WI38 (cell line): ENCODE data around the gene CST8.

Source experiments
- H3K4me3 ChIP-seq: 2 replicates; pipeline ENCODE4 v1.5.1; 2011; ENCODE audit warnings: low read depth, mild to moderate bottlenecking, control low read depth, low read length
- TF ChIP-seq, protein P1 (sequence below): IDR thresholded peaks from 2 replicates; pipeline ENCODE4 v1.5.1; 2012; ENCODE audit warnings: low read depth, mild to moderate bottlenecking, control low read depth, low read length

Gene CST8, protein sequence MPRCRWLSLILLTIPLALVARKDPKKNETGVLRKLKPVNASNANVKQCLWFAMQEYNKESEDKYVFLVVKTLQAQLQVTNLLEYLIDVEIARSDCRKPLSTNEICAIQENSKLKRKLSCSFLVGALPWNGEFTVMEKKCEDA

DNA sequence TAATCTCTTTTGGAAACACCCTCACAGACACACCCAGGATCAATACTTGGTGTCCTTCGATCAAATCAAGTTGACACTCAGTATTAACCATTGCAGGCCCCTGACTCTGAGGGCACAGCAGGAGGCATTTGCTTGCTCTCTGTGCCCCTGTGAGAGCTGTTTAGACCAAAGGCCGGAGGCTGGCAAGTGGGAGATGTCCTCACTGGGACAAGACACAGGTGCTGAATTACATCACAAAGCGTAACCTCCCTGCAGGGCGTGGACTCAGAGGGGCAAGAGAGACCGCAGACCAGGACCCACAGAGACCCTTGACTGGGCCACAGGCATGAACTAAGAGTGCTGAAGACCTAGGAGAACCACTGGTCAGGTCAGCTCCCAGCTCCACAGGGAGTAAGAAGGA, at the start of gene CST8:
Gene CST8 (plus strand): TSS at position 301 of the 400 bp plus-strand sequence. CDS start 551 bp downstream, outside the sequence.
- H3K4me3 ChIP-seq, result no peak within 1 kb of the TSS
- TF ChIP-seq, protein P1, sequence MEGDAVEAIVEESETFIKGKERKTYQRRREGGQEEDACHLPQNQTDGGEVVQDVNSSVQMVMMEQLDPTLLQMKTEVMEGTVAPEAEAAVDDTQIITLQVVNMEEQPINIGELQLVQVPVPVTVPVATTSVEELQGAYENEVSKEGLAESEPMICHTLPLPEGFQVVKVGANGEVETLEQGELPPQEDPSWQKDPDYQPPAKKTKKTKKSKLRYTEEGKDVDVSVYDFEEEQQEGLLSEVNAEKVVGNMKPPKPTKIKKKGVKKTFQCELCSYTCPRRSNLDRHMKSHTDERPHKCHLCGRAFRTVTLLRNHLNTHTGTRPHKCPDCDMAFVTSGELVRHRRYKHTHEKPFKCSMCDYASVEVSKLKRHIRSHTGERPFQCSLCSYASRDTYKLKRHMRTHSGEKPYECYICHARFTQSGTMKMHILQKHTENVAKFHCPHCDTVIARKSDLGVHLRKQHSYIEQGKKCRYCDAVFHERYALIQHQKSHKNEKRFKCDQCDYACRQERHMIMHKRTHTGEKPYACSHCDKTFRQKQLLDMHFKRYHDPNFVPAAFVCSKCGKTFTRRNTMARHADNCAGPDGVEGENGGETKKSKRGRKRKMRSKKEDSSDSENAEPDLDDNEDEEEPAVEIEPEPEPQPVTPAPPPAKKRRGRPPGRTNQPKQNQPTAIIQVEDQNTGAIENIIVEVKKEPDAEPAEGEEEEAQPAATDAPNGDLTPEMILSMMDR, result no peak

DNA sequence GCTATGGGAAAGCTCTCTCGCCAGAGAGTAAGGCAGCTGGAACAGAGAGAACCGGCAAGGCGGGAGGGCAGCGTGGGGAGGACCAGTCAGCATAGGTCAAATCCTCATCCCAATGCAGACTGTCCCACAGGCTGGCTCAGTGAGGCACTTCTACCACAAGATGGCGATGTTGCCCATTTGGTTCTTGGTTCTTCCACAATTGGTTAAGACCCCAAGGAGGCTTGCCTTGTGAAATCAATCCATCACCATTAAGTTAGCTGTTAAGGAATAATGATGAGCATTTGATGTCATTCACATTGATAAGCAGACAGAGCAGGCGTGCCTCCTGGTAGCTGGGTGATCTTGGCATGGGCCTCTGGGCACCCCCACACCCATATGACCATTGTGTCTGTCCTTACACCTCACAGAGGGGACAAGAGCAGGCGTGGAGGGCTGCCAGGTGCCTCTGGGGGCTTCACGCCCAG, 49.0 kb upstream of the CST8 start:
- no peak overlapping the region for H3K4me3 ChIP-seq
- TF ChIP-seq, protein P1, result peak; percentile 83

DNA sequence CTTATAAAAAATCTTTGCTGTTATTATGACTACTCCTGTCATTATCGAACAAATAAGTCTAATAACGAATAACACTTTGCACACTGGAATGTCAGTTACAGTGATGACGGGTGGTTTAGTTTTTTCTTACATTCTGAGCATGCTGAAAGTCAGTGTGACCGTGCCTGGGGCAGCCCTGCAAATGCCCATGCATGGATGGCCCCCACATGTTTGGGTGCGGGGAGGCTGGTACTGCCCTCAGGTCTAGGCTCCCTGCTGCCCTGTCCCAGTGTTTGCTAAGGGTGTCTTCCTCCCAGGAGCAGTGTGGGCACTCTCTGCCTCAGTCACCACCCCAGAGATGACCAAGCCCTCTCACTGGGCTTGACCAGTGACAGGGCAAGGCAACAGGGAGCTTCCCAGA, 48.5 kb upstream of the CST8 start:
- TF ChIP-seq, protein P1, result no peak
- no peak overlapping the region for H3K4me3 ChIP-seq

DNA sequence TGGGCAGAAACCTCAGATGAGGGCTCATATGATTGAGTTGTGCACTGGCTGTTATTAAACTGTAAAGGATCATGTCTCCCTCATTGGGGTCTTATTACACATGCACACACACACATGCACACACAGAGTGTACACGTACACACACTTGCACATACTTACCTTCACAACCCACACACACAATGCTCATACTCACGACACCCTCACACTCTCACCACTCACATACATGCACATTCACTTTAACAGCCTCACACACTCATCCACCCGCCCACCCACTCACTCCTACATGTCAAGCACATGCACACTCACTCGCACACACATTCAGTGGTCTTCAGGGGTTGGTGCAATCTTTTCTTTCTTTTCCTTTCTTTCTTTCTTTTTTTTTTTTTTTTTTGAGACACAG, 46.1 kb upstream of the CST8 start:
- TF ChIP-seq, protein P1, result no peak
- H3K4me3 ChIP-seq, result no peak overlapping the region

DNA sequence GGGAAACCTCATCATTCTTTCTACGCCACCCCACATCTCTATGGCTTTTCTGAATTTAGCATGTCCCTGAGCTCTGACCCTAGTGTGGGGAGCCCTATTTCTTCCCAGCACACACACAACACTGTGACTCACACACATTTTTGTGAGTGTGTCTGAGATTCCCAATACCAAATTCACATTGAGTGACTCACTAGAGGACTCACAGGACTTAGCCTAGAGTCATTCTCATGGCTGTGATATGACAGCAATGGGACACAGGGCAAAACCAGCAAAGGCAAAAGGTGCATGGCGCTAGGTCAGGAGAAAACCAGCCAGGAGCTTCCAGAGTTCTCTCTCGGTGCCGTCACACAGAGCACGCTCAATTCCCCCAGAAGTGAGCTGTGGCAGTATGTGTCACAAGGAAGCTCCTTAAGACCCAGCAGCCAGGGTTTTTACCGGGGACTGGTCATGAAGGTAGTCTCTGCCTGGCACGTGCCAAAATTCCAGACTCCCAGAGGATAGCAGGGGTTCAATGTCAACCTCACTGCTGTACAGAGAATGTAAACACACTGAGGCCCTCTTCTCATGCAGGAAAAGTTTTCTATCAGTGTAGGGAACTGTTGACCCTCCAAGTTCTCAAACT, 45.2 kb upstream of the CST8 start:
- TF ChIP-seq, protein P1, result no peak
- H3K4me3 ChIP-seq, result no peak overlapping the region

DNA sequence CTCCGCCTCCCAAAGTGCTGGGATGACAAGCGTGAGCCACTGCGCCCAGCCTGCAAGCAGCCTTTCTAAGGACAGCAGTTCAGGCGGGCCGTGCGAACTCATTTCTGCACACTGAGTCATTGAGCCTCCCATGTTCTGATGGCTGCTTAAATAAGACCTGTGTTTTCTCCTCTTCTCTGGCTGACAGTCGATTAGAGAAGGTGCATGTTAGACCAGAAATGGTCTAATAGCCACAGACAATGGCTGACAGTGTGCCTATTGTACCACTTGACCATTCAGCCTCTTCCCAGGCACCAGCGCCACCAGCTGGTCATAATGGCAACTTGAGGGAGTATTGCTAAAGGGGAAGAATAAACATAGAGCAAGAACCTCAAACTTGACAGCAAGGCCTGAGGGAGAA, 44.4 kb upstream of the CST8 start:
- TF ChIP-seq, protein P1, result peak; percentile 35
- H3K4me3 ChIP-seq, result no peak overlapping the region

DNA sequence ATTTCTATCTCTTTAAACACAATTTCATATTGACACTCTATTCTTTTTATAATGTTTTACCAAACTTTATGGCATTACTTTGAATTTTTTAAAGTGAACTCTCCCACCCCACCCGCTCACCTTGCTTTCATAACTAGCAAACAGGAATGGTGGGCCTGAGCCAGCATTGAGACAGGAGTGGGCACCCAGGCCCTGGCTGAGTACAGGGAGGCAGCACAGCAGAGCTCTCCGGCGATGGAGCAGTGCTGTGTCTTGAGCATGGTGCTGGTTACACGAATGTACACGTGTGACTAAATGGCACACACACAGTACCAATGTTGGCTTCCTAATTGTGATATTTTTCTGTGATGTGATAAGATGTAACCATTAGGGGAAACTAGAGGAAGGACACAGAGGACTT, 42.8 kb upstream of the CST8 start:
- H3K4me3 ChIP-seq, result no peak overlapping the region
- TF ChIP-seq, protein P1, result no peak
